ENCODE measurements around the gene PSMA3.

GRCh38 chr14:58301416-58301815 is 56.8 kb downstream of the PSMA3 start:
- TF ChIP-seq ZBED1 (IDR thresholded peaks at IDR 0.05) (no peak), CTCF (IDR thresholded peaks at IDR 0.05 in 2 of 3, conservative IDR thresholded peaks at IDR 0.05 in 1 of 3; ENCODE audit: insufficient read depth in 2 of 3, low read depth in 1 of 3, low read length in 3 of 3) (no peak), MXI1 (IDR thresholded peaks at IDR 0.05; ENCODE audit: low read depth, low read length) (no peak), USF1 (CRISPR knock-in tag; IDR thresholded peaks at IDR 0.05) (no peak), CREB1 (IDR thresholded peaks at IDR 0.05) (no peak), CREB1 (CRISPR knock-in tag; IDR thresholded peaks at IDR 0.05) (no peak), ATF2 (CRISPR knock-in tag; IDR thresholded peaks at IDR 0.05) (no peak), SMARCC2 (IDR thresholded peaks at IDR 0.05; ENCODE audit: low read depth) (no peak), EP300 (IDR thresholded peaks at IDR 0.05; ENCODE audit: low read length) (no peak), NCOA4 (IDR thresholded peaks at IDR 0.05; ENCODE audit: partially characterized antibody) (no peak), CHD2 (IDR thresholded peaks at IDR 0.05; ENCODE audit: low read depth, low read length) (no peak), KLF13 (tag; IDR thresholded peaks at IDR 0.05; ENCODE audit: borderline replicate concordance, low read depth) (no peak), EHMT2 (IDR thresholded peaks at IDR 0.05) (no peak), THAP7 (CRISPR knock-in tag; IDR thresholded peaks at IDR 0.05) (no peak)

Measured in K562 (cell line).